ENCODE results near the gene TNS3. TPM values are rescaled to one million over a fixed set of nuclear protein-coding genes. Genes with fewer than 3 reads are reported as not detected.
A peak's percentile ranks its signal among the peaks of the same experiment; 100 is the strongest.

Gene TNS3
- total and polyA plus RNA-seq, 2 of the 13 experiments (the other 11 are each of a cell fraction or from before 2014, with no cell fraction given) = 52.9 to 55.7 TPM

- TF ChIP-seq NFAT5 (CRISPR knock-in tag; IDR thresholded peaks at IDR 0.05) (no peak), HNRNPK (IDR thresholded peaks at IDR 0.05; ENCODE audit: low read depth, low read length, poor library complexity, severe bottlenecking) (no peak), SMAD3 (CRISPR knock-in tag; IDR thresholded peaks at IDR 0.05) (no peak), PTBP1 (IDR thresholded peaks at IDR 0.05; ENCODE audit: low read depth, low read length, poor library complexity, severe bottlenecking) (no peak), HMG20B (CRISPR knock-in tag; conservative IDR thresholded peaks at IDR 0.05) (0 out of 2 replicates have a peak, but pooled peaks have one; percentile 39), RFX1 (IDR thresholded peaks at IDR 0.05) (no peak), ZKSCAN1 (IDR thresholded peaks at IDR 0.05; ENCODE audit: low read length) (no peak), TFE3 (CRISPR knock-in tag; IDR thresholded peaks at IDR 0.05) (0 out of 2 replicates have a peak, but pooled peaks have one; percentile 13), ZFP41 (CRISPR knock-in tag; IDR thresholded peaks at IDR 0.05; ENCODE audit: borderline replicate concordance) (no peak), CTCF (CRISPR knock-in tag; IDR thresholded peaks at IDR 0.05) (peak; percentile 27; the same call in 1 of the 2 replicates), ZBTB37 (CRISPR knock-in tag; IDR thresholded peaks at IDR 0.05) (peak; percentile 64; the same call in 1 of the 2 replicates), PCBP2 (optimal IDR thresholded peaks at IDR 0.05; ENCODE audit: low read depth, low read length, poor library complexity, severe bottlenecking) (no peak), ZMAT3 (CRISPR knock-in tag; conservative IDR thresholded peaks at IDR 0.05) (no peak), ZBTB20 (CRISPR knock-in tag; IDR thresholded peaks at IDR 0.05; ENCODE audit: borderline replicate concordance, low read depth) (no peak), RXRA (CRISPR knock-in tag; IDR thresholded peaks at IDR 0.05) (no peak), ZNF614 (CRISPR knock-in tag; IDR thresholded peaks at IDR 0.05; ENCODE audit: borderline replicate concordance) (no peak), STAG1 (CRISPR knock-in tag; IDR thresholded peaks at IDR 0.05) (peak; percentile 36), CHD4 (IDR thresholded peaks at IDR 0.05; ENCODE audit: borderline replicate concordance, low read length) (no peak), ZNF746 (CRISPR knock-in tag; IDR thresholded peaks at IDR 0.05) (0 out of 2 replicates have a peak, but pooled peaks have one; percentile 10), RXRB (CRISPR knock-in tag; IDR thresholded peaks at IDR 0.05; ENCODE audit: borderline replicate concordance) (peak; percentile 17; the same call in 1 of the 2 replicates), SRSF1 (optimal IDR thresholded peaks at IDR 0.05; ENCODE audit: low read depth, low read length) (no peak)
These were observed 29.2 kb upstream of the TNS3 start (continued) for GRCh38 chr7:47611045-47611511.

Measured in HepG2 (cell line).